H1 (cell line): ENCODE results near the gene RASGRF1.

Source experiments
- BCL11A ChIP-seq, 2 experiments: IDR thresholded peaks; one replicate each; pipeline ENCODE4 v1.6.1; 2011; ENCODE audit warnings: low read depth in 2 of 2, low read length in 2 of 2, mild to moderate bottlenecking in 2 of 2
- CHD2 ChIP-seq: IDR thresholded peaks from 2 replicates; pipeline ENCODE4 v1.6.1; 2012; ENCODE audit warnings: low read length, improper control_type of control experiment
- CREB1 ChIP-seq: IDR thresholded peaks from 2 replicates; pipeline ENCODE4 v1.6.1; 2012; ENCODE audit warnings: inconsistent platforms
- EGR1 ChIP-seq: IDR thresholded peaks from 2 replicates; pipeline ENCODE4 v1.6.1; 2011; ENCODE audit warnings: low read depth, low read length, borderline replicate concordance
- EP300 ChIP-seq, 2 experiments: IDR thresholded peaks; 1 replicate in 1 of 2; 2 replicates in 1 of 2; pipeline ENCODE4 v1.6.1; 2011 to 2012; ENCODE audit warnings: low read depth in 2 of 2, low read length in 2 of 2, mild to moderate bottlenecking in 2 of 2, borderline replicate concordance in 1 of 2, inconsistent platforms in 1 of 2, moderate library complexity in 1 of 2
- KDM4A ChIP-seq: IDR thresholded peaks from one replicate; pipeline ENCODE4 v1.7.1; 2012; ENCODE audit warnings: low read depth, mild to moderate bottlenecking, moderate library complexity, low read length, inconsistent platforms; ENCODE audit not compliant: severe bottlenecking
- MAX ChIP-seq: IDR thresholded peaks from 2 replicates; pipeline ENCODE4 v1.6.1; 2012; ENCODE audit warnings: inconsistent platforms
- POLR2A ChIP-seq, 2 experiments: IDR thresholded peaks; 1 replicate in 1 of 2; 2 replicates in 1 of 2; pipeline ENCODE4 v1.6.1; 2011; ENCODE audit warnings: low read depth in 2 of 2, low read length in 2 of 2, mild to moderate bottlenecking in 2 of 2; ENCODE audit errors: control extremely low read depth in 1 of 2
- POLR2AphosphoS5 ChIP-seq: IDR thresholded peaks from 2 replicates; pipeline ENCODE4 v1.6.1; 2011; ENCODE audit warnings: low read depth, low read length
- RBBP5 ChIP-seq: IDR thresholded peaks from 2 replicates; pipeline ENCODE4 v1.7.1; 2012; ENCODE audit warnings: low read depth, mild to moderate bottlenecking, inconsistent platforms, low read length, moderate library complexity, borderline replicate concordance
- TAF1 ChIP-seq: IDR thresholded peaks from 2 replicates; pipeline ENCODE4 v1.6.1; 2011; ENCODE audit warnings: mild to moderate bottlenecking, low read depth, low read length
- TBP ChIP-seq: IDR thresholded peaks from 2 replicates; pipeline ENCODE4 v1.6.1; 2011; ENCODE audit warnings: low read depth, low read length, improper control_type of control experiment
- TF ChIP-seq, protein P1 (sequence below), 3 experiments: IDR thresholded peaks; 1 replicate in 2 of 3; 2 replicates in 1 of 3; pipeline versions ENCODE4 v1.5.1 to v1.6.1; 2011; ENCODE audit warnings: low read length in 3 of 3, mild to moderate bottlenecking in 3 of 3, inconsistent platforms in 2 of 3, low read depth in 1 of 3, moderate library complexity in 1 of 3; ENCODE audit not compliant: insufficient read depth in 1 of 3; ENCODE audit errors: control extremely low read depth in 1 of 3
- TF ChIP-seq, protein P2 (sequence below): IDR thresholded peaks from 2 replicates; pipeline ENCODE4 v1.6.1; 2012; ENCODE audit warnings: low read length, inconsistent platforms

GRCh38 chr15:78974272-78974918, 116.2 kb downstream of the RASGRF1 start:
- TF ChIP-seq POLR2AphosphoS5 (no peak), MAX (no peak), EGR1 (no peak), EP300 (IDR thresholded peaks at IDR 0.05; ENCODE audit: borderline replicate concordance in 1 of 2, low read depth in 2 of 2, low read length in 2 of 2) (no peak), TBP (no peak), CHD2 (no peak), KDM4A (no peak), TAF1 (no peak), POLR2A (IDR thresholded peaks at IDR 0.05; ENCODE audit: control extremely low read depth in 1 of 2, low read depth in 2 of 2, low read length in 2 of 2) (no peak), CREB1 (no peak), BCL11A (IDR thresholded peaks at IDR 0.05; ENCODE audit: low read depth in 2 of 2, low read length in 2 of 2) (no peak), RBBP5 (no peak)
- TF ChIP-seq, protein P1, sequence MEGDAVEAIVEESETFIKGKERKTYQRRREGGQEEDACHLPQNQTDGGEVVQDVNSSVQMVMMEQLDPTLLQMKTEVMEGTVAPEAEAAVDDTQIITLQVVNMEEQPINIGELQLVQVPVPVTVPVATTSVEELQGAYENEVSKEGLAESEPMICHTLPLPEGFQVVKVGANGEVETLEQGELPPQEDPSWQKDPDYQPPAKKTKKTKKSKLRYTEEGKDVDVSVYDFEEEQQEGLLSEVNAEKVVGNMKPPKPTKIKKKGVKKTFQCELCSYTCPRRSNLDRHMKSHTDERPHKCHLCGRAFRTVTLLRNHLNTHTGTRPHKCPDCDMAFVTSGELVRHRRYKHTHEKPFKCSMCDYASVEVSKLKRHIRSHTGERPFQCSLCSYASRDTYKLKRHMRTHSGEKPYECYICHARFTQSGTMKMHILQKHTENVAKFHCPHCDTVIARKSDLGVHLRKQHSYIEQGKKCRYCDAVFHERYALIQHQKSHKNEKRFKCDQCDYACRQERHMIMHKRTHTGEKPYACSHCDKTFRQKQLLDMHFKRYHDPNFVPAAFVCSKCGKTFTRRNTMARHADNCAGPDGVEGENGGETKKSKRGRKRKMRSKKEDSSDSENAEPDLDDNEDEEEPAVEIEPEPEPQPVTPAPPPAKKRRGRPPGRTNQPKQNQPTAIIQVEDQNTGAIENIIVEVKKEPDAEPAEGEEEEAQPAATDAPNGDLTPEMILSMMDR (IDR thresholded peaks at IDR 0.05; ENCODE audit: control extremely low read depth in 1 of 3, insufficient read depth in 1 of 3, low read depth in 1 of 3, low read length in 3 of 3): no peak
- TF ChIP-seq, protein P2, sequence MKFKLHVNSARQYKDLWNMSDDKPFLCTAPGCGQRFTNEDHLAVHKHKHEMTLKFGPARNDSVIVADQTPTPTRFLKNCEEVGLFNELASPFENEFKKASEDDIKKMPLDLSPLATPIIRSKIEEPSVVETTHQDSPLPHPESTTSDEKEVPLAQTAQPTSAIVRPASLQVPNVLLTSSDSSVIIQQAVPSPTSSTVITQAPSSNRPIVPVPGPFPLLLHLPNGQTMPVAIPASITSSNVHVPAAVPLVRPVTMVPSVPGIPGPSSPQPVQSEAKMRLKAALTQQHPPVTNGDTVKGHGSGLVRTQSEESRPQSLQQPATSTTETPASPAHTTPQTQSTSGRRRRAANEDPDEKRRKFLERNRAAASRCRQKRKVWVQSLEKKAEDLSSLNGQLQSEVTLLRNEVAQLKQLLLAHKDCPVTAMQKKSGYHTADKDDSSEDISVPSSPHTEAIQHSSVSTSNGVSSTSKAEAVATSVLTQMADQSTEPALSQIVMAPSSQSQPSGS: no peak
